Endometrial microvascular endothelial cells (primary cell): Measurements from ENCODE around the gene CCDC201. TPM values are rescaled to one million over a fixed set of nuclear protein-coding genes. Genes with fewer than 3 reads are reported as not detected.
"Not testable (repeated sequence)": the region's sequence is repeated elsewhere in the genome, so short reads cannot be mapped to it uniquely, and the experiment has no call there.

Experiments used
- in situ Hi-C: cut with HindIII; loops from 2 replicates; pipeline ENCODE4 v1.10.0; 2017; ENCODE audit warnings: low sequenced_read_pairs, low pct_unique_long_range_greater_than_20kb; ENCODE audit errors: inconsistent ontology term
- total RNA-seq: library from RNA; depleted of rRNA; stranded (reverse); fragments of >200 nt; gene quantifications from one replicate; pipeline ENCODE4 v1.2.3, GENCODE V29; 2015; ENCODE audit errors: inconsistent ontology term

The CCDC201 gene
- total RNA-seq, 1 donor from 2014 or later: not detected

GRCh38 chr7:45841926-45842717 is 30.8 kb downstream of the CCDC201 start:
- in situ Hi-C loops: not testable (repeated sequence)

- in situ Hi-C loops: not testable (repeated sequence)
Measured at GRCh38 chr7:45838852-45839251, 34.0 kb downstream of the CCDC201 start.

- in situ Hi-C loops: not testable (repeated sequence)
Measured at GRCh38 chr7:45832433-45833177, 40.3 kb downstream of the CCDC201 start.

- in situ Hi-C loops: not testable (repeated sequence)
Measured at GRCh38 chr7:45829846-45830245, 43.0 kb downstream of the CCDC201 start.

GRCh38 chr7:45827731-45828130 is 45.2 kb downstream of the CCDC201 start:
- in situ Hi-C loops: not testable (repeated sequence)

- in situ Hi-C loops: not testable (repeated sequence)
Measured at GRCh38 chr7:45826550-45826949, 46.3 kb downstream of the CCDC201 start.

GRCh38 chr7:45818763-45819162 is 54.1 kb downstream of the CCDC201 start:
- in situ Hi-C loops: not testable (repeated sequence)

- in situ Hi-C loops: not testable (repeated sequence)
Measured at GRCh38 chr7:45817913-45818312, 55.0 kb downstream of the CCDC201 start.

- in situ Hi-C loops: not testable (repeated sequence)
Measured at GRCh38 chr7:45817016-45817415, 55.9 kb downstream of the CCDC201 start.

GRCh38 chr7:45814216-45815118 is 58.4 kb downstream of the CCDC201 start:
- in situ Hi-C loops: not testable (repeated sequence)

- in situ Hi-C loops: not testable (repeated sequence)
Measured at GRCh38 chr7:45813771-45814170, 59.1 kb downstream of the CCDC201 start.

GRCh38 chr7:45812946-45813345 is 59.9 kb downstream of the CCDC201 start:
- in situ Hi-C loops: no loop called here

GRCh38 chr7:45811652-45812234 is 61.1 kb downstream of the CCDC201 start:
- in situ Hi-C loops: not testable (repeated sequence)

GRCh38 chr7:45810451-45811005 is 62.4 kb downstream of the CCDC201 start:
- in situ Hi-C loops: not testable (repeated sequence)

Other genes with a start within 250 kb of the CCDC201 start
- 1.4 TPM for gene IGFBP1, start 15.4 kb upstream of the CCDC201 start, total RNA-seq
- gene IGFBP3, start 48.2 kb upstream of the CCDC201 start, total RNA-seq: 31.6 TPM